AG04450 (cell line): ENCODE results near the gene HES2. TPM values are rescaled to one million over a fixed set of nuclear protein-coding genes. Genes with fewer than 3 reads are reported as not detected.
"Not testable (repeated sequence)": the region's sequence is repeated elsewhere in the genome, so short reads cannot be mapped to it uniquely, and the experiment has no call there.

Source experiments
- CTCF ChIA-PET: fragments of 300-600, 350-600 bp; formaldehyde crosslinking; extraction: SDS; loops from one replicate; lab custom pipeline; 2022; ENCODE audit warnings: antibody characterized with exemption, inconsistent platforms; lab: Charles Lee
- POLR2A ChIA-PET: fragments of 350-600 bp; formaldehyde crosslinking; extraction: SDS; loops from one replicate; lab custom pipeline; 2021; ENCODE audit warnings: antibody characterized with exemption, inconsistent platforms; lab: Yijun Ruan, JAX
- DNase-seq: peaks from one replicate; pipeline ENCODE4 v3.0.0-alpha.2; 2011; ENCODE audit warnings: low read depth, low spot score
- H3K27ac ChIP-seq: one replicate; pipeline ENCODE4 v1.5.1; 2012; ENCODE audit warnings: low read depth, low read length, control low read depth
- H3K27me3 ChIP-seq: one replicate; pipeline ENCODE4 v1.6.0; 2012; ENCODE audit warnings: low read length; ENCODE audit not compliant: control insufficient read depth, insufficient read depth
- H3K4me3 ChIP-seq: 2 replicates; pipeline ENCODE4 v1.5.1; 2011; ENCODE audit warnings: mild to moderate bottlenecking, low read depth, low read length, control low read depth
- H3K9me3 ChIP-seq: 2 replicates; pipeline ENCODE4 v1.5.1; 2012; ENCODE audit warnings: low read length; ENCODE audit not compliant: control insufficient read depth, insufficient read depth
- polyA plus RNA-seq: library from polyadenylated mRNA; depleted of rRNA; stranded (reverse); fragments of >200 nt; gene quantifications from 2 replicates; pipeline ENCODE4 v1.2.3, GENCODE V29; 2011
- TF ChIP-seq, protein P1 (sequence below): IDR thresholded peaks from 2 replicates; pipeline ENCODE4 v1.5.1; 2011; ENCODE audit warnings: low read depth, low read length, control low read depth, inconsistent platforms

The HES2 gene
- polyA plus RNA-seq, 1 experiment = not detected

GRCh38 chr1:6440198-6441126 lies 20.7 kb upstream of the HES2 start:
- TF ChIP-seq, protein P1, sequence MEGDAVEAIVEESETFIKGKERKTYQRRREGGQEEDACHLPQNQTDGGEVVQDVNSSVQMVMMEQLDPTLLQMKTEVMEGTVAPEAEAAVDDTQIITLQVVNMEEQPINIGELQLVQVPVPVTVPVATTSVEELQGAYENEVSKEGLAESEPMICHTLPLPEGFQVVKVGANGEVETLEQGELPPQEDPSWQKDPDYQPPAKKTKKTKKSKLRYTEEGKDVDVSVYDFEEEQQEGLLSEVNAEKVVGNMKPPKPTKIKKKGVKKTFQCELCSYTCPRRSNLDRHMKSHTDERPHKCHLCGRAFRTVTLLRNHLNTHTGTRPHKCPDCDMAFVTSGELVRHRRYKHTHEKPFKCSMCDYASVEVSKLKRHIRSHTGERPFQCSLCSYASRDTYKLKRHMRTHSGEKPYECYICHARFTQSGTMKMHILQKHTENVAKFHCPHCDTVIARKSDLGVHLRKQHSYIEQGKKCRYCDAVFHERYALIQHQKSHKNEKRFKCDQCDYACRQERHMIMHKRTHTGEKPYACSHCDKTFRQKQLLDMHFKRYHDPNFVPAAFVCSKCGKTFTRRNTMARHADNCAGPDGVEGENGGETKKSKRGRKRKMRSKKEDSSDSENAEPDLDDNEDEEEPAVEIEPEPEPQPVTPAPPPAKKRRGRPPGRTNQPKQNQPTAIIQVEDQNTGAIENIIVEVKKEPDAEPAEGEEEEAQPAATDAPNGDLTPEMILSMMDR = 0 out of 2 replicates have a peak, but pooled peaks have one; percentile 4
- no peak for DNase-seq
- ChIA-PET CTCF (interaction anchor here (0.6 to 2.0 kb wide), 8 partner anchors 9 to 93 kb away, joined by 3 to 8 read pairs (median 4); no protein-coding TSS in a partner anchor), POLR2A (no interaction called here)
- Histone ChIP-seq H3K9me3 (no peaks in the 10 kb centered on the region), H3K27ac (no peak overlapping the region), H3K4me3 (peak overlapping the region; percentile 13; the same call in 1 of the 2 replicates), H3K27me3 (peaks cover 20% of the 10 kb centered on the region)

DNA sequence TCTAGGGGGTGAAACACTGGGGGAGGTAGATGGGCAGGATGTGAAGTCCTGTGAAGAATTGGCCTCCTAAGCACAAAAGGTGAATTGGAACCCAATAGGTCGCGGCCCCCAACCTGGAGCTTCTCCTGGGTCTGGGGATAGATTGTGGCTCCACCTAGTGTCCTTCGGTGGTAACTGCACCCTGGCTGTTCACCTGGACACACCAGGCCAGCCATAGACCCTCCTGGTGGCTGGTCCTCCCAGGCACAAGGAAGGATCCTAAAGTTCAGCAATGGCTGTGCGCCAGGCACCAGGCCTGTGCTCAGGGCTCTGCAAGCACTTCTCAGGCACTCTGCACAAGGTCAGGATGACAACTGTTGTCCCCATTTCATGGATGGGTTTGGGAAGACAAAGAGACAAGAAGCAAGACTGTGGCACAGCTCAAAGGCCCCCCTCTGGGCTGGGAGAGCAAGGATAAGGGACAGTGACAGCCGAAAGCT lies 18.4 kb upstream of the HES2 start:
- peaks cover 25% of the 10 kb centered on the region for H3K27me3 ChIP-seq
- CTCF ChIA-PET = interaction anchor here (0.6 to 3.4 kb wide), 26 partner anchors 7 to 202 kb away, joined by 3 to 38 read pairs (median 5); partner anchors contain the start of genes ESPN, HES2 and ICMT
- no peak for DNase-seq
- H3K4me3 ChIP-seq = no peak overlapping the region
- POLR2A ChIA-PET = no interaction called here
- H3K9me3 ChIP-seq = no peaks in the 10 kb centered on the region
- H3K27ac ChIP-seq = no peak overlapping the region
- TF ChIP-seq, protein P1 = peak; percentile 86

DNA sequence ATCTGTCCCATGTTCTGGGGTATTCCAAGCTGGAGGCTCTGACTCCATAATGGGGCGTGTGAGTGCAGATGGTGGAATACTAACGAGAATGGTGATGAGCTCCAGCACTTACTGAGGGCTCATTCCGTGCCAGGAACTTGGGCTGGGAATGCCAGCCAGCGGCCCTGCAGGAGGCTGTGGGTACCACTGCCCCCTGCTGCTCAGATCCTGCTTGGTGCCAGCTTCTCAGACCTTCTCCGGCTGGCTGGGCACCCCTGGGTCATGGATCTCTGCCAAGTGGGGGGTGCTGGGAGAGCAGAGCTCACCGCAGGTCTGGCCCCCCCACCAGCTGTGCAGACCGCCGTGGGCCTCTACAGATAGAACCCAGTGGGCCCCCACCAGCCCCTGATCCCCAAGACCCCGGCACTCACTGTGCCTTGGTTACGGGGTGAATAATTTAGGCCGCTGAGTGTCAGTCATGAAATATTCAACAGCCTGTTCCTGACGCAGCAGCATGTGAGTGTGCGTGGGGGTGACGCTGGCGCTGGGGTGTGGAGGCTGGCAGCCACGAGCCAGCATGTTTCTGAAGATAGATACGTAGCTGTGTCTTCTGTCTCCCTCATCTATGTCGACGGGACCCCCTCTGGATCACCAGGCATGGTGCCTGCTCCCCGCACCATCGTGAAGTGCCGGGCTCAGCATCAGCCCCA lies 17.4 kb upstream of the HES2 start:
- H3K27ac ChIP-seq, H3K9me3 ChIP-seq, H3K4me3 ChIP-seq, DNase-seq: not testable (repeated sequence)
- H3K27me3 ChIP-seq = peaks cover 25% of the 10 kb centered on the region
- ChIA-PET CTCF (interaction anchor here (0.6 to 3.4 kb wide), 20 partner anchors 8 to 201 kb away, joined by 3 to 38 read pairs (median 5); partner anchors contain the start of genes ESPN, HES2 and ICMT), POLR2A (interaction anchor here (0.6 kb wide), 1 partner anchor 52 kb away, joined by 4 read pairs; no protein-coding TSS in a partner anchor)

GRCh38 chr1:6436277-6436676 lies 16.6 kb upstream of the HES2 start:
- H3K27me3 ChIP-seq = peaks cover 18% of the 10 kb centered on the region
- CTCF ChIA-PET = interaction anchor here (0.6 to 3.4 kb wide), 3 partner anchors 24 to 74 kb away, joined by 4 to 38 read pairs (median 5); no protein-coding TSS in a partner anchor
- POLR2A ChIA-PET, H3K4me3 ChIP-seq, H3K27ac ChIP-seq, DNase-seq, H3K9me3 ChIP-seq: not testable (repeated sequence)

DNA sequence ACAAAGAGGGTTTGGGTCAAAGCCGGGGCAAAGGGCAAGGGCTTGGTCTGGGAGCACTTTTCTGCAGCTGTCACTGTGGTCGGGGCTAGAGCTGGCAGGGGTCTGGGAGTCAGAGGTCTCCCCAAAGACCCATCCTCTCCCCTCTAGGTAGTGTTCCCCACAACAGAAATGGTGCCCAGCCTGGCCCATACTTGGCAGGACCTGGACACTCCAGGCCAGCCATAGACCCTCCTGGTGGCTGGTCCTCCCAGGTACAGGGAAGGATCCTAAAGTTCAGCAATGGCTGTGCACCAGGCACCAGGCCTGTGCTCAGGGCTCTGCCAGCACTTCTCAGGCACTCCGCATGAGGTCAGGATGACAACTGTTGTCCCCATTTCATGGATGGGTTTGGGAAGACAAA lies 15.8 kb upstream of the HES2 start:
- DNase-seq = no peak
- Histone ChIP-seq H3K27ac (no peak overlapping the region), H3K4me3 (no peak overlapping the region), H3K27me3 (peaks cover 20% of the 10 kb centered on the region), H3K9me3 (no peaks in the 10 kb centered on the region)
- POLR2A ChIA-PET = no interaction called here
- CTCF ChIA-PET = no interaction called here
- TF ChIP-seq, protein P1 = no peak
